NT2/D1 (cell line): ENCODE data around the gene SLC6A19.
A peak's percentile ranks its signal among the peaks of the same experiment; 100 is the strongest.

ENCODE experiments used
- DNase-seq: peaks from one replicate; pipeline ENCODE4 v3.0.0-alpha.2; 2011; ENCODE audit warnings: low read depth, low spot score
- H3K27me3 ChIP-seq: 2 replicates; pipeline ENCODE4 v1.6.0; 2011; ENCODE audit warnings: mild to moderate bottlenecking; ENCODE audit not compliant: insufficient read length, insufficient read depth
- H3K36me3 ChIP-seq: 2 replicates; pipeline ENCODE4 v1.6.1; 2011; ENCODE audit warnings: mild to moderate bottlenecking, low read length, mixed read lengths; ENCODE audit not compliant: insufficient read depth, insufficient read length
- H3K4me1 ChIP-seq: 2 replicates; pipeline ENCODE4 v1.5.1; 2011; ENCODE audit not compliant: insufficient read depth, insufficient read length
- H3K4me3 ChIP-seq: 2 replicates; pipeline ENCODE4 v1.5.1; 2011; ENCODE audit warnings: low read depth; ENCODE audit not compliant: insufficient read length
- H3K9ac ChIP-seq: 2 replicates; pipeline ENCODE4 v1.6.0; 2011; ENCODE audit warnings: low read depth; ENCODE audit not compliant: insufficient read length
- H3K9me3 ChIP-seq: 2 replicates; pipeline ENCODE4 v1.5.1; 2011; ENCODE audit warnings: mild to moderate bottlenecking, low read length; ENCODE audit not compliant: insufficient read depth
- SUZ12 ChIP-seq: IDR thresholded peaks from 2 replicates; pipeline ENCODE4 v1.6.1; 2011; ENCODE audit not compliant: insufficient read length, insufficient read depth; ENCODE audit errors: extremely low read depth
- YY1 ChIP-seq: IDR thresholded peaks from 2 replicates; pipeline ENCODE4 v1.6.1; 2011; ENCODE audit not compliant: insufficient read length, insufficient read depth
- ZNF274 ChIP-seq: IDR thresholded peaks from 2 replicates; pipeline ENCODE4 v1.6.1; 2011; ENCODE audit warnings: mild to moderate bottlenecking, low read depth, low read length

Gene SLC6A19

GRCh38 chr5:1203968-1204692, 2.7 kb downstream of the SLC6A19 start:
- H3K4me3 ChIP-seq: no peak overlapping the region
- DNase-seq: no peak

GRCh38 chr5:1204693-1205242, 3.4 kb downstream of the SLC6A19 start:
- H3K4me1 ChIP-seq: peaks cover 10% of the 10 kb centered on the region
- H3K36me3 ChIP-seq: no peaks in the 10 kb centered on the region

More at GRCh38 chr5:1203968-1204692, 2.7 kb downstream of the SLC6A19 start:
- Histone ChIP-seq H3K9ac (peak overlapping the region; percentile 42), H3K27me3 (no peaks in the 10 kb centered on the region), H3K36me3 (no peaks in the 10 kb centered on the region), H3K4me1 (peaks cover 10% of the 10 kb centered on the region), H3K9me3 (no peaks in the 10 kb centered on the region)
- no peak for TF ChIP-seq SUZ12
- no peak for TF ChIP-seq YY1
- no peak for TF ChIP-seq ZNF274

GRCh38 chr5:1205255-1206180, 4.1 kb downstream of the SLC6A19 start:
- Histone ChIP-seq H3K4me1 (peaks cover 8% of the 10 kb centered on the region), H3K27me3 (no peaks in the 10 kb centered on the region), H3K36me3 (no peaks in the 10 kb centered on the region), H3K9ac (no peak overlapping the region), H3K4me3 (no peak overlapping the region), H3K9me3 (no peaks in the 10 kb centered on the region)
- TF ChIP-seq YY1 (no peak), ZNF274 (no peak), SUZ12 (no peak)
- DNase-seq: no peak

More at GRCh38 chr5:1204693-1205242, 3.4 kb downstream of the SLC6A19 start:
- Histone ChIP-seq H3K4me3 (no peak overlapping the region), H3K9me3 (no peaks in the 10 kb centered on the region), H3K9ac (no peak overlapping the region), H3K27me3 (no peaks in the 10 kb centered on the region)
- peak; percentile 23 for DNase-seq
- TF ChIP-seq SUZ12 (no peak), ZNF274 (no peak), YY1 (no peak)

GRCh38 chr5:1206521-1207412, 5.4 kb downstream of the SLC6A19 start:
- Histone ChIP-seq H3K27me3 (no peaks in the 10 kb centered on the region), H3K9ac (no peak overlapping the region), H3K4me1 (peaks cover 7% of the 10 kb centered on the region), H3K4me3 (no peak overlapping the region), H3K36me3 (no peaks in the 10 kb centered on the region), H3K9me3 (no peaks in the 10 kb centered on the region)
- no peak for DNase-seq
- TF ChIP-seq YY1 (no peak), SUZ12 (no peak), ZNF274 (no peak)

GRCh38 chr5:1207555-1207954, 6.2 kb downstream of the SLC6A19 start:
- Histone ChIP-seq H3K4me1 (peaks cover 2% of the 10 kb centered on the region), H3K27me3 (no peaks in the 10 kb centered on the region), H3K9ac (no peak overlapping the region), H3K36me3 (no peaks in the 10 kb centered on the region), H3K4me3 (no peak overlapping the region), H3K9me3 (no peaks in the 10 kb centered on the region)
- no peak for DNase-seq
- TF ChIP-seq YY1 (no peak), SUZ12 (no peak), ZNF274 (no peak)

- H3K36me3 ChIP-seq: no peaks in the 10 kb centered on the region
- H3K27me3 ChIP-seq: no peaks in the 10 kb centered on the region
- DNase-seq: no peak
- no peaks in the 10 kb centered on the region for H3K9me3 ChIP-seq
- TF ChIP-seq YY1 (no peak), SUZ12 (no peak), ZNF274 (no peak)
- H3K4me1 ChIP-seq: peaks cover 1% of the 10 kb centered on the region
- no peak overlapping the region for H3K4me3 ChIP-seq
- H3K9ac ChIP-seq: no peak overlapping the region
Observed at GRCh38 chr5:1208221-1208742, 6.9 kb downstream of the SLC6A19 start.
